ENCODE results near the gene NFKBIZ.
"Not testable (repeated sequence)": the region's sequence is repeated elsewhere in the genome, so short reads cannot be mapped to it uniquely, and the experiment has no call there.

The NFKBIZ gene

DNA sequence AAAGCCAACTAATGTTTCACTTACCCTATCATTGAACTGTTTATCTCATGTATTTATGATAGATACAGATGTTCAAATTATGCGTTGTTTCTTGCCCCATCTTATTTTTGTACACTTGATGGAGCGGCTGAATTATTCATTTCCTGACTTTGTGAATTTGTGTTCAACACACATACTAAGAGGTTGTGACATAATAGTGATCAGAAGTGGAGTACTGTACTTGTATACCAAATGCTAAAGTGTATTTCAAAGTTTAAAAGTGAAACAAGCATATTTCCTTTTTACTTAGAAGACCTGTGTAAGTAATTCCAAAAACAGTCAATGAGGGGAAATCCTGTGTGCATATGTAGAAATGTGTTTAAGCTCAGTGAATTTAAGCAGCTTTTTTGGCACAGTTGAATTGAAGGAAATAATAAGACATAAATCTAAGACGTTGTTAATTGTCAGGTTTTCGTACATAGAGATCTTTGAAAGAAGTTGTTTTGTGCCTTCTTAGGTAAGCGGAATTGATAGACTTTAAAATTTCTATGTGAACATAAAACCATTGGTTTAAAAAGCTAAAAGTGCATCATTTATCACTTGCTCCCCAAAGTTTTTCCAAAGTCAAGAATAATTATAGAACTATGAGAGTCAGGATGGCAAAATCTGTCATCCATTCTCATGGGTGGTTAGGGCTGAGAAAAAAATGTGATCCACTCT is 1.9 kb downstream of the NFKBIZ start:
- no peak for DNase-seq (ENCODE audit: low read depth in 2 of 2)

DNA sequence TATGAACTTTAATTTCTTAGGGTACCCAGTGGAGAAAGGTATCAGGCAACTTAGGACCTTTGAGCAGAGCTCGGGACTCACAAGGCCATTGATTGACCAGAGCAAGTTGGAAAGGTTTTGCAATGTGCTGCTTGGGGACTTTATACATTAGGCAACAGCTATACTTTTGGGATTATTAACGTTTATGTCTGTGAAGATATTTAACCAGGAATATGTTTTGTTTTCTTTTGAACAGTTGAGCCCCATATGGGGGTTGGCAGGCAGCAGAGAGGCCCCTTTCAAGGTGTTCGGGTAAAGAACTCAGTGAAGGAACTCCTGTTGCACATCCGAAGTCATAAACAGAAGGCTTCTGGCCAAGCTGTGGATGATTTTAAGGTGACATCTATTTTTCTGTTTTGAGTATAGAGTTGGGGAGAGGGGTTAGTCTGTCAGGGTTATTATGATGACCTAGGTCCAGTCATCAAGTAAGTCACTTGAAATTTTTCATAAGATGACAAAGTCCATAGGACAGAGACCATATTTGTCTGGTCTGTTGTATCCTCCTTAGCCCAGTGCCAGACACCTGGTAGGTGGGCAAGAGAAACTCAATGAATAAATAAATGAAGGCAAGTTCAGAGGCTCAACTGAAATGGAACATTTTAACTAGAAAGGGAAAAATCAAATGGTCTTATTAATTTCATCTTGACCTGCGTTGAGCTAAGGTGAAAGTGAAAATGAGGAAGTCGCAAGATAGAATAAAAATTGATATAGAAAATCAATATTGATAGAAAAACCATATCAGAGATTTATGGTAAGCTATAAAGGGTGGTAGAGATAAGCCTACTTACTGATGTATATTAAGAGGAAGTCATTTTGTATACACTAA is 2.8 kb downstream of the NFKBIZ start:
- DNase-seq (ENCODE audit: low read depth in 2 of 2): no peak

DNA sequence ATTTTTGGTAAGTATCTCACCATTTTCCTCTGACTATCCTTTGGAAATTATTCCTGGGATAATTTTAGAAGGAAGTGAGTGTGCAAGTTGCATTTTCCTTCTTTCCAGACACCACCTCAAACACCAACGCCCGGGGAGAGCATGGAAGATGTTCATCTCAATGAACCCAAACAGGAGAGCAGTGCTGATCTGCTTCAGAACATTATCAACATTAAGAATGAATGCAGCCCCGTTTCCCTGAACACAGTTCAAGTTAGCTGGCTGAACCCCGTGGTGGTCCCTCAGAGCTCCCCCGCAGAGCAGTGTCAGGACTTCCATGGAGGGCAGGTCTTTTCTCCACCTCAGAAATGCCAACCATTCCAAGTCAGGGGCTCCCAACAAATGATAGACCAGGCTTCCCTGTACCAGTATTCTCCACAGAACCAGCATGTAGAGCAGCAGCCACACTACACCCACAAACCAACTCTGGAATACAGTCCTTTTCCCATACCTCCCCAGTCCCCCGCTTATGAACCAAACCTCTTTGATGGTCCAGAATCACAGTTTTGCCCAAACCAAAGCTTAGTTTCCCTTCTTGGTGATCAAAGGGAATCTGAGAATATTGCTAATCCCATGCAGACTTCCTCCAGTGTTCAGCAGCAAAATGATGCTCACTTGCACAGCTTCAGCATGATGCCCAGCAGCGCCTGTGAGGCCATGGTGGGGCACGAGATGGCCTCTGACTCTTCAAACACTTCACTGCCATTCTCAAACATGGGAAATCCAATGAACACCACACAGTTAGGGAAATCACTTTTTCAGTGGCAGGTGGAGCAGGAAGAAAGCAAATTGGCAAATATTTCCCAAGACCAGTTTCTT is 3.9 kb downstream of the NFKBIZ start:
- DNase-seq (ENCODE audit: low read depth in 2 of 2): no peak

DNA sequence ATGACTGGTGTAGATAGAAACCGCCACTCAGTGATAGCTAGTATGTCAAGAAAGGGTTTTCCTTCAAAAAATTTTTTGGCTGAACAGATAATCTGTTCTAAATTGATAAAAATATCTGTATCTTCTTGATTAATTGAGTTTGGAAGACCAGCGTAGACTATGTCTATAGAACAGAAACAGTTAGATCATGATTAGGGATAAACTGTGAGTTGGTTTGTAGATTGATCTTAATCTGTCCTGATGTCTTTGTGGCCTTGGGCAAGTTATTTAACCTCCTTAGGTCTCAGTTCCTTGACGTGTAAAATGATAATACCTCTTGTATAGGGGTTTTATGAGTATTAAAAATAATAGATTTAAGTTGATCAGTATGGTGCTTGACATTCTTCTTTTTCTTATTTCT is 4.7 kb downstream of the NFKBIZ start:
- DNase-seq (ENCODE audit: low read depth in 2 of 2): no peak

DNA sequence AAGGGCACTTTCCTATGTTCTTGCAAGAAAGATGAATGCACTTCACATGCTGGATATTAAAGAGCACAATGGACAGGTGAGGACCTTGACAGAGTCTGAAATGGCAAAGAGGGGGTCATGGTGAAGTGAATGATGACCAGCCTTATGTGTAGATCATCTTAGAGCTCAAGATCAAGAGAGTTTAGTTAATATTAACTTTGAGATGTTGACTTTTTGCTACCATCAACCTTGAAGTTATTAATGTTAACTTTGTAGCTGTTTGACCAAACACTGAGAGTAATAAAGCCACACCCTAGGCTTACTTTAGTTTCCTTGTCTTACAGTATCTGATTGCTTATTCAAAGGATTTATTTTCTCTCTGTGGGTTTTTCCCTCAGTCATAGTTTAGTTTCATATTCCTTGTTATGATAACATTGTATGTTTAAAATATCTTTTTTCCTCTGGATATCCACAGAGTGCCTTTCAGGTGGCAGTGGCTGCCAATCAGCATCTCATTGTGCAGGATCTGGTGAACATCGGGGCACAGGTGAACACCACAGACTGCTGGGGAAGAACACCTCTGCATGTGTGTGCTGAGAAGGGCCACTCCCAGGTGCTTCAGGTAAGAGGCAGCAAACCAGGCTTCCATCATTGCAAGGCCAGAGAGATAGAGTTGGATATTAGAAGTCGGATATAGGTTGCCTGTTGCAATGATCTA is 5.4 kb downstream of the NFKBIZ start:
- DNase-seq (ENCODE audit: low read depth in 2 of 2): no peak

DNA sequence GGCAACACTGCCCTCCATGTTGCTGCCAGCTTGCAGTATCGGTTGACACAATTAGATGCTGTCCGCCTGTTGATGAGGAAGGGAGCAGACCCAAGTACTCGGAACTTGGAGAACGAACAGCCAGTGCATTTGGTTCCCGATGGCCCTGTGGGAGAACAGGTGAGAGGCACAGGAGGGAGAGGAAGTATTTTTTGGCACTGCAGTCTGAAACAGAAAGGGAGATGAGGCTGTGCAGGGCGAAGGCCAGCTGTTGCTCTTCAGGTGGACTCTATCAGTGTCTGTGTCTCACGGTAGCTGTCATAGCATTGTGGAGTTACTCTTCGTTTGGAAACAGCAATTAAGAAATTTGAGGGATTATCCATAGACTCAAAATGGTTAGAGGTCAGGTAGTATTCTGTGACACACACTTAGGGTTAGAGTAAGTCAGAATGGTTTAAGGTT is 8.0 kb downstream of the NFKBIZ start:
- DNase-seq (ENCODE audit: low read depth in 2 of 2): no peak

DNA sequence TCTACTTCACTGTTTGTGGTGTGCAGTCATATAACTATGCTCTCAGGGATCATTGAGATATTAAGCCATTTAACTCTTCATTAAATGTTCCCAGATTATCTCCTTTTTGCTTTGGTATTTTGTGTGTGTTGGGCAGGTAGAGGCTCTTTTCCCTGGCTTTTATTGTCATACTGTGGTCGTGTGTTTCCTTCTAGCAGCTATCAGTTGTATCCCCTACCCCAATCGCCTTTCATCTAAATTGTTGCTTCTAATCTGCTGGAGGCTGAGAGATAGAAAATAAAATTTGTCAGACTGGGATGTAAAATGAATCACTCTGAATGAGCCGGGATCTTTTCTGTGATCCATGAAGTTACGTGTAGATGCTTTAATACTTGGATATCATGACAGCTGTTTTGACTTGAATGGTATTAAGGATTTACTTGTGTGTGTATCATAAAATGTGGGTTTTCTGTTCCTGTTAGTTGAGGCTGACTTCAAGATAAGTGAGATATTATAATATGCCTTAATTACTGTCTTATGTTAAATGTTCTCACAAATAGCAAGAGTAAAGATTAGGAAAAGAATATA is 9.2 kb downstream of the NFKBIZ start:
- DNase-seq (ENCODE audit: low read depth in 2 of 2): no peak

DNA sequence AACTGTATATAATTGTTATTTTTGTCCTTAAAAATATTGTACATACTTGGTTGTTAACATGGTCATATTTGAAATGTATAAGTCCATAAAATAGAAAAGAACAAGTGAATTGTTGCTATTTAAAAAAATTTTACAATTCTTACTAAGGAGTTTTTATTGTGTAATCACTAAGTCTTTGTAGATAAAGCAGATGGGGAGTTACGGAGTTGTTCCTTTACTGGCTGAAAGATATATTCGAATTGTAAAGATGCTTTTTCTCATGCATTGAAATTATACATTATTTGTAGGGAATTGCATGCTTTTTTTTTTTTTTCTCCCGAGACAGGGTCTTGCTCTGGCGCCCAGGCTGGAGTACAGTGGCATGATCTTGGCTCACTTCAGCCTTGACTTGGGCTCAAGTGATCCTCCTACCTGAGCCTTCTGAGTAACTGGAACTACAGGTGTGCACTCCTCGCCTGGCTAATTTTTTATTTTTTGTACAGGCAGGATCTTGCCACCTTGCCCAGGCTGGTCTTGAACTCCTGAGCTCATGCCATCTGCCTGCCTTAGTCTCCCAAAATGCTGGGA is 10.7 kb downstream of the NFKBIZ start:
- no peak for DNase-seq (ENCODE audit: low read depth in 2 of 2)

DNA sequence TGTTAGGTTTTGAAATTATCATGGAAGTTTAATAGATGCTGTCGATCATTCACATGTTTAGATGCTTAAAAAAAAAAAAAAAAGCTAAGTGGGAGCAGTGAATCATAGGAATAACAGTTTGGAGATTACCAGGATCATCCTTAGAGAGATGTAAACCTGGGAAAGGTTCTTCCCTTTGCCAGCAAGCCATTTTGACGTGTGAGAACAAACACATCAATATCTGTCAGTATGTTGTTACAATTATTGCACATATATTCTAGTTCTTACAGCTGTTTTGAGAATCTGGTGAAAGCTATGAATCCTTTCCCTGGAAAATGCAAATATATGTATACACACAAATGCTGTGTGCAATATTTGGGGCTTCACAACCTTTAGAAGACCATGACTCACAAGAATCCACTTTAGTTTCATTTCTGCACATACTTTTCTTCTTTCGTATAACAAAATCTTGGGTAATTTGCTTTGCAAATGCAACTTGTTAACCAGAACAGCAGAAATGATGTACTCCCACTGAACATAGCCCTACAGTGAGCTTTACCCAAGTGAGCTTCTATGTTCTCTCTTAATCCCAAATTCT is 12.0 kb downstream of the NFKBIZ start:
- DNase-seq (ENCODE audit: low read depth in 2 of 2): no peak

DNA sequence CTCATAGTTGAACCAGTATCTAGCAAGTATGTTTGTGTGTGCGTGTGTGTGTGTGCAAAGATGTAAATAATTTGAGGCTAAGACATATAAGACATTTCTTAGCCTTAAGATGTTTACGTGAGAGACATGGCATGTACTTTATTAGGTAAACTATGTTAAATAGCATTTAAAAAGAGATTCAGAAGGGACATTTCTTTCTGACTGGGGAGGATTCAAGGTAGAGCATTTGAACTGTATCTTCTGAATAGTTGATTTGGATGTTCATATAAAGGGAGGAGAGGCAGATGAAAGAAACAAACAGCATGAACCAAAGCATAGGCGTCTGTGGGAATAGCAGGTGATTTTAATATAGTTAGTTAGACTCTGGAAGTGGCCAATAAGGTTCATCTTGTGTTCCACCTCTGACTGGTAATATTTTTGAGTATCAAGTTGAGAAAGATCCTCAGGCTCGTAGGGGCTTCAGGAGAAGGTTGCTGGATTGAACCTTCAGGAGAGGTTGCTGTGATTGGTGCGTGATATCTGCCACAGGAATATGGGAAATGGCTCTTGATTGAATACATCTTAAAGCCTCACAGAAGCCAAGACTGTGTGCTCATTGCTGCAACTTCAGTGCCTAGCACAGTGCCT is 12.6 kb downstream of the NFKBIZ start:
- DNase-seq (ENCODE audit: low read depth in 2 of 2): no peak

DNA sequence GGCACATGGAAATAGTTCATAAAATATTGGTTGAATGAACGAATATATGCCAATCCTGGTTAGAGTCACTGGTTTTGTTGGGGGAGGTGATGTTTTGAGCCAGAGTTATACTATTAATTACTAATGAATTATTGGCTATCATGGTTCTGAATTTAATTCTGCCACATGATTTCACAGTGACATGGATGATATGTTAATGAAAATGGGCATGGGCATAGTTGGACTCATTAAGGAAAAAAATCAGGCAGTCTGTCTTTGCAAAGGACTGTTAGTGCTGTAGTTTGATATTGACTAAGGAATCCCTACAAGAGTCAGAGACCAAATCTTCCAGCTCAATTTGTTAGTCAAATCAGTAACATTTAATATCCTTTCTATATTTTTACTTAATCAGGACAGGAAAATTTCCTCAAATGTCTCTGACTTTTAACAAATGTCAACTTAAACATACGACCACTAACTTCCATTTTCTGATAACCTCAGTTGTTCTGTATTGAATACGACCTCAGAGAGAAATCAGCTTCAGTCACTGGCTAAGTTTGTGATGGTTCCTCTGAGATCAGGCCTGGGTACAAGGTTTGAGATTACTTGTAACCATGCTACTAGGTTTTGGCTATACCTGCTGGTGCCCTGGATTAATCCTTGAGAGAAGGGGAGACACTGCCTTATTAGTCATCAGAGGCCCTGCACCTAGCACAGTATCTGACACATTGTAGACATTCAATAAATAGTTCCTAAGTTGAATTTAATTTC is 13.3 kb downstream of the NFKBIZ start:
- no peak for DNase-seq (ENCODE audit: low read depth in 2 of 2)

DNA sequence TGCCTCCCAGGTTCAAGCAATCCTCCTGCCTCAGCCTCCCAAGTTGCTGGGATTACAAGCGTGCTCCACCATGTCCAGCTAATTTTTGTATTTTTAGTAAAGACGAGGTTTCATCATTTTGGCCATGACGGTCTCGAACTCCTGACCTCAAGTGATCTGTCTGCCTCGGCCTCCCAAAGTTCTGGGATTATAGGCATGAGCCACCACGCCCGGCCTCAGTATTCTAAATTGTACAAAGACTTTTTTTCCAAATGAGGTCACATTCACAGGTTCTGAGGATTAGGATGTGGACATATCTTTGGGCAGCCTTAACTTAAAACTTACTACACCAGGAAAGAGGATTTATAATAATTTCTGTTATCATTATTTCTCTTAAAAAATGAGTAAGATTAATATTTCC is 15.6 kb downstream of the NFKBIZ start:
- not testable (repeated sequence) for DNase-seq (ENCODE audit: low read depth in 2 of 2)

DNA sequence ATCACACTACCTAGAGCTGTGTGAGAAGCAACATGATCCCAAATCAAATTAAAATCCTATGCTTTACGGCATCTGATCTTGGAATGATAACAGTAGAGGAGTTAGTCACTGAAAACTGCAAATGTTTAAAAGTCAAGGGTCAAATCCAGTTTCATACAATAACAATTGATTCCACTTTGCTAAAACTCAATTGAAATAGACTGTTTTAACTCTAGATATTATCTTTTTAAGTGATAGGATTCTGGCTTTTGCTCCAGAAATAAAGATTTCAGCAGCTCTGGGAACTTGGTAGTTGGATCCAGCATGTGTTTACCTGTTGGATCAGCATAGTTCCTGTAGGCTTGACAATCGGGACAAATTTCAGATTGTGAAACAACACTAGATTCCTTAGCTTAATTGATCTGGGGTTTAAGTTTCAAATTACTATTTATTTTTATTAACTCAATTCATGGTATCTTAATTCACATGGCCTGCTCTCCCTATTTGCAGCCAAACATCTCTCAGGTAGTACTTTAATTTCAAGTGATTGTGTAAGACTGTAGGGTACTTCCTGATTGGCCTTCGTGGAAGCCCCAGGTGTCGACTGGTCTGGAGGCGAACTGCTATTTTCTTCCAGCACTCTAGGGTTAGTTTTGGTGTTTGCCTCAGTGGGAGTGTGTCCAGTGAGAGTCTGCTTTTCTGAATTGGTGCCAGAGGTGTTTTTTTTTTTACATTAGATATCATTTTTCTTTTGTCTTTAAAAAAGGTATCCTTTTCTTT is 16.6 kb downstream of the NFKBIZ start:
- no peak for DNase-seq (ENCODE audit: low read depth in 2 of 2)

DNA sequence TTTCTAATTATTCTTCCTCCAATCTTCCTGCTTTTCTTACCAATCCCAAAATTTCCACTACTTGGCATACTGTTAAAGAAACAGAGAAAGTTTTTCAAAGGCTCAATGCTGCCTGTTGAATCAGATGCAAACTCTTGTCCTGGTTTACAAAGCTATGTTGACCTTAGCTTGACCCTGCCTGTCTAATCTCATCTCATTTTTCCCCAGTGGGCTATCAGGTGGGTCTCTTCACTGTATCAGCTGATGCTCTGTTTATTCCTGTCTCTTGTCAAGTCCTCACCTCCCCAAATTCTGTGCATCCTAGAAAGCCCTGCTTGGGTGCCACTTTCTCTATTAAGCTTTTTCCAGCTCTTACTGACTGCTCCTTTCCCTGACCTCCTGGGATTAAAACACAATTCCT is 18.2 kb downstream of the NFKBIZ start:
- no peak for DNase-seq (ENCODE audit: low read depth in 2 of 2)

DNA sequence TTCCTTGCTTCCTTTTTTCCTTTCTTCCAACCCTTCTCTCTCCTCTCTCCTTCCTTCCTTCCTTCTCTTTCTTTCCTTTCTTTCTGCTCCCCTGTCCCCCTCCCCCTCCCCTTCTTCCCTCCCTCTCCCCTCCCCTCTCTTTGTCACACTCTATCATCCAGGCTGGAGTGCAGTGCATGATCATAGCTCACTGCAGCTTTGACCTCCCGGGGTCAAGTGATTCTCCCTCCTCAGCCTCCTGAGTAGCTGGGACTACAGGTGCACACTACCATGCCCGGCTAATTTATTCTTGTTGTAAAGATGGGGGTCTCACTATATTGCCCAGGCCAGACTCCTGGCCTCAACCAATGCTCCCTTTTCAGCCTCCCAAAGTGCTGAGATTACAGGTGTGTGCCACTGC is 18.7 kb downstream of the NFKBIZ start:
- no peak for DNase-seq (ENCODE audit: low read depth in 2 of 2)

DNA sequence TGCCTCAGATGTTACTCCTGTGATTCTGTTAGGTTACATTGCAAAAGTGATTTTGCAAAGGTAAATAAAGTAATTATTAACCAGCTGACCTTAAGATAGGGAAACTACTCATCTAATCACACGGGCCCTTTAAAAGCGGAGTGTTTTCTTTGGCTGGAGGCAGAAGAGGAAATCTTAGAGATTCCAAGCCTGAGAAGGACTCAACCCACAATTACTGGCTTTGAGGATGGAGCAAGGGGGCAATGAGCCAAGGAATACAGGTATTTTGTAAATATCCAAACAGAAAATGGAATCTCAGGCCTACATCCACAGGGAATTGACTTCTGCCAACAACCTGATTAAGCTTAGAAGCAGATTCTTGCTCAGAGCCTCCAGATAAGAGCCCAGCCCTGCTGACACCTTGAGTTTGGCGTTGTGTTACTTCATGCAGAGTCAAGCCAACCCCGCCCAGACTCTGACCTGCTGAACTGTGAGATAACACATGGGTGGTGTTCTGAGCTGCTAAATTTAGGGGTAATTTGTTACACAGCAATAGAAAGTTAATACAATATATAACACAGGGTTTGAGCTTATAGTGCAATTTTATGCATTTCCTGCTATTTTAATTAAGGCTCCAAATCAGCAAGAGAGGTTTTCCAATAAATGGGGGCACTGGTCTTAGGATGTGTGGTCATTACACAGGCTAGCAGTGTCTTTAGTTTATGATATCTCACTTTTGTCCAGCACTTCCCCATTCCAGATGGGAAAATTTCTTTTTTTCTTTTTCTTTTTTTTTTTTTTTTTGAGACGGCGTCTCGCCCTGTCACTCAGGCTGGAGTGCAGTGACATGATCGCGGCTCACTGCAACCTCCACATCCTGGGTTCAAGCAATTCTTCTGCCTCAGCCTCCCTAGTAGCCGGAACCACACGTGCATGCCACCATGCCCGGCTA is 19.5 kb downstream of the NFKBIZ start:
- DNase-seq (ENCODE audit: low read depth in 2 of 2): no peak

DNA sequence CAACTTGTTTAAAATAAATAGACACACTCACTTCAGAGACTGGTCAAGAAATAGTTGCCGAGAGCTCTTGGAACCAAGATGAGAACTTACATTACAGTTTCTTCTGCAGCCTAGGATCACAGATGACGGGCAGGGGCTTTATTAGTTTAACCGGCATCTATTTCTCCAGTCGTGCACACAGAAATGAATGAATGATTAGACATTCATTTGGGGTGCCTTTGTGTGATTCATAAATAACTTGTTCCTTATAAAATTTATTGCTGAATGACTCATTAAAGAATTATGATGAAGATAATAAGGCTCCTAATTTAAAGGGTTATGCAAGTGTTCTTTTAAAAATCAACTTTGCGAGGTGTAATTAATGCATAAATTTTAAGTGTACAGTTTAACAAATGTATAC is 20.8 kb downstream of the NFKBIZ start:
- no peak for DNase-seq (ENCODE audit: low read depth in 2 of 2)

DNA sequence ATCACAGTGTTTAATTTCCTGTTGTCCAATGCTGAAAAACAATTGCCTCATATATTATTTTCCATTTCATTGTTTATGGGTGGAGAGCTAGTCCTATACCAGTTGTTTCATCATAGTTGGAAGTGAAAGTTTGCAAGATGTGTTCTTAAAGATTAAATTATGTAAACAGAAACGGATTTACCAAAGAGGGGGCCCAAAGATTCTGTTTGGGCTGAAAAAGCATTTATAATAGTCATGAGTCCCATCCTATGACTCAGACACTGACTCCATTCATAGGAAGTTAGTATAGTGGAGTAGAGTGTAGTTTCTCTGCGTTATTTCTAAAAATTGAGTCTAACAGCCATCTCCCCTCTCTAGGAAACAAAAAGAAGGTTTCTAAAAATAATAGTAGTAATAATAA is 24.3 kb downstream of the NFKBIZ start:
- no peak for DNase-seq (ENCODE audit: low read depth in 2 of 2)

Data from activated CD8-positive, alpha-beta memory T cell treated with anti-CD3 and anti-CD28 coated beads for 4 hours (primary cell).